Heart right ventricle (tissue), 16 donors: ENCODE data around the gene MGLL. TPM values are rescaled to one million over a fixed set of nuclear protein-coding genes. Genes with fewer than 3 reads are reported as not detected.

Source experiments
- ATAC-seq, 8 donors: fragments of 200-7000 bp; cut with Tn5 transposase; one replicate each; pipeline ENCODE4 v1.9.1; 2020; ENCODE audit warnings: mild to moderate bottlenecking in 8 of 8, moderate library complexity in 8 of 8, moderate number of reproducible peaks in 1 of 8
- DNase-seq, 2 donors: peaks; one replicate each; pipeline ENCODE4 v3.0.0-alpha.2; 2020
- H3K27ac ChIP-seq, 10 donors: fragments of 200-600 bp; sonication (generic) in 2 of 10; one replicate each; pipeline versions ENCODE4 v1.5.0 to v1.8.0; 2020 to 2022; ENCODE audit warnings: mild to moderate bottlenecking in 3 of 10
- H3K27me3 ChIP-seq, 7 donors: fragments of 200-600 bp; one replicate each; pipeline ENCODE4 v1.8.0; 2021 to 2022; ENCODE audit warnings: mild to moderate bottlenecking in 2 of 7
- H3K36me3 ChIP-seq, 9 donors: fragments of 200-600 bp; sonication (generic) in 1 of 9; one replicate each; pipeline versions ENCODE4 v1.5.0 to v1.8.0; 2020 to 2022; ENCODE audit warnings: mild to moderate bottlenecking in 2 of 9
- H3K4me1 ChIP-seq, 9 donors: fragments of 200-600 bp; sonication (generic) in 1 of 9; one replicate each; pipeline versions ENCODE4 v1.5.0 to v1.8.0; 2020 to 2022; ENCODE audit warnings: mild to moderate bottlenecking in 4 of 9
- H3K4me3 ChIP-seq, 10 donors: fragments of 200-600 bp; sonication (generic) in 2 of 10; one replicate each; pipeline versions ENCODE4 v1.5.0 to v1.8.0; 2020 to 2022; ENCODE audit warnings: mild to moderate bottlenecking in 7 of 10, moderate library complexity in 2 of 10
- H3K9me3 ChIP-seq, 11 donors: fragments of 200-600 bp in 10 of 11; sonication (generic) in 2 of 11; one replicate each; pipeline versions ENCODE4 v1.5.0 to v1.8.0; 2013 to 2022; ENCODE audit warnings: mild to moderate bottlenecking in 2 of 11, control low read depth in 1 of 11, moderate library complexity in 1 of 11
- CTCF ChIP-seq, 9 donors: fragments of 200-600 bp; sonication (generic) in 2 of 9; IDR thresholded peaks; one replicate each; pipeline versions ENCODE4 v1.5.0 to v1.8.0; 2021 to 2022; ENCODE audit warnings: antibody characterized with exemption in 9 of 9, mild to moderate bottlenecking in 5 of 9, moderate library complexity in 1 of 9
- WGBS, 2 donors: extraction: QIAGEN DNeasy Blood & Tissue Kit; methylation state at CpG; one replicate each; pipeline ENCODE4 v1.1.7; 2013; ENCODE audit warnings: inconsistent platforms in 1 of 2; 5-methylcytosine and 5-hydroxymethylcytosine counted together
- intact Hi-C, 10 donors: fragments of 100-400 bp; cut with DNase I; formaldehyde crosslinking; loops; one replicate each; pipeline versions ENCODE4 v1.11.1 to v1.14.2; 2022
- polyA plus RNA-seq, 2 donors: library from polyadenylated mRNA; stranded (reverse); fragments of 200-250 nt; gene quantifications; one replicate each; pipeline ENCODE4 v1.2.3, GENCODE V29; 2013
- total RNA-seq, 10 donors: library from RNA; stranded (reverse); fragmentation: NEBNext Ultra II Directional in 3 of 10; extraction: Animal tissue kit (Norgen Biotek cat#: 25700) in 3 of 10; gene quantifications; one replicate each; pipeline versions ENCODE4 v1.2.1 to v1.2.4, GENCODE V29; 2021 to 2023
- donor health status: Arrhythmogenic right ventricular cardiomyopathy.
- donor health status: ischemic (EF 13 %, LVEDD 7.1; RV severe dilation, severe dysfunction).
- donor health status: healthy with polysubstance abuse.
- donor health status: DM: no; HTN: yes; CAD: no.
- donor health status: DM: no; HTN: no; CAD: no.
- donor health status: ischemic (EF 25% LVEDD 6.9; RV normal size, moderate dysfunction).
- donor health status: ischemic (EF 25% LVEDD 5.7; RV mildly dilated, moderate dysfunction).
- donor health status: healthy.
- donor health status: DM: yes; HTN: yes; CAD: no.
- donor health status: Ischemic cardiomyopathy.
- donor health status: ischemic (EF 35%, LVEDD 5.7; RV mildly dilated, moderate dysfunction).
- donor health status: nonischemic (EF 11% LVEDD 7.7; RV severe dilation, severe dysfunction).
- donor health status: DM: yes; HTN: yes; CAD: no.
- donor health status: PGD.
- donor health status: ischemic (EF 29% LVEDD 5.4; RV normal size, mild dysfunction).
- donor health status: nonischemic (EF 23%, LVEDD 6.1; RV moderate dilation, normal function).

Gene MGLL
- total and polyA plus RNA-seq, 12 donors, result 35.7 to 103 (median 65.2) TPM

- 40 to 42% methylated on average over 5 of the region's 5 CpGs for WGBS, 2 donors
- H3K9me3 ChIP-seq, result no peaks in the 10 kb centered on the region
- no peak for TF ChIP-seq CTCF (IDR thresholded peaks at IDR 0.05)
- peak overlapping the region in 4 of 10 donors; percentile 0 to 66 (median 7) for H3K4me3 ChIP-seq
- peaks cover 0 to 79% (median 10%) of the 10 kb centered on the region in 9 donors for H3K36me3 ChIP-seq
- peak overlapping the region; percentile 18 to 98 (median 80) for H3K27ac ChIP-seq
- no peaks in the 10 kb centered on the region for H3K27me3 ChIP-seq
- intact Hi-C loops, result loop anchor here in 4 of 10 donors (5.0 to 10.0 kb wide), 4 partner anchors 53 to 120 kb away; no protein-coding TSS in a partner anchor
- peak; percentile 3 to 74 (median 48) for ATAC-seq
- H3K4me1 ChIP-seq, result peaks cover 29 to 91% (median 68%) of the 10 kb centered on the region in 9 donors
- DNase-seq, result no peak
These were observed 4.9 kb downstream of the MGLL start for GRCh38 chr3:127817406-127817841.

- peak; percentile 14 to 46 (median 30) for ATAC-seq
- Histone ChIP-seq H3K9me3 (no peaks in the 10 kb centered on the region), H3K27ac (peak overlapping the region; percentile 18 to 98 (median 80)), H3K36me3 (peaks cover 0 to 84% (median 15%) of the 10 kb centered on the region in 9 donors), H3K27me3 (no peaks in the 10 kb centered on the region), H3K4me3 (peak overlapping the region in 4 of 10 donors; percentile 10 to 66 (median 14)), H3K4me1 (peaks cover 29 to 96% (median 68%) of the 10 kb centered on the region in 9 donors)
- TF ChIP-seq CTCF (IDR thresholded peaks at IDR 0.05), result no peak
- no peak for DNase-seq
- intact Hi-C loops, result loop anchor here in 4 of 10 donors (5.0 to 10.0 kb wide), 4 partner anchors 52 to 120 kb away; no protein-coding TSS in a partner anchor
- 55 to 76% methylated on average over 11 of the region's 11 CpGs for WGBS, 2 donors
These were observed 5.4 kb downstream of the MGLL start for GRCh38 chr3:127816783-127817405.

GRCh38 chr3:127815641-127816605 lies 6.4 kb downstream of the MGLL start:
- H3K27me3 ChIP-seq, result no peaks in the 10 kb centered on the region
- H3K4me1 ChIP-seq, result peaks cover 29 to 99% (median 64%) of the 10 kb centered on the region in 9 donors
- 80 to 82% methylated on average over 23 of the region's 23 CpGs for WGBS, 2 donors
- TF ChIP-seq CTCF (IDR thresholded peaks at IDR 0.05), result no peak
- DNase-seq (no peak), ATAC-seq (peak in 3 of 8 donors; percentile 6 to 28 (median 10))
- intact Hi-C loops, result loop anchor here in 4 of 10 donors (5.0 to 10.0 kb wide), 4 partner anchors 51 to 119 kb away; no protein-coding TSS in a partner anchor
- peak overlapping the region in 9 of 10 donors; percentile 46 to 98 (median 95) for H3K27ac ChIP-seq
- H3K36me3 ChIP-seq, result peaks cover 0 to 94% (median 23%) of the 10 kb centered on the region in 9 donors
- peak overlapping the region in 4 of 10 donors; percentile 10 to 66 (median 14) for H3K4me3 ChIP-seq
- H3K9me3 ChIP-seq, result no peaks in the 10 kb centered on the region

GRCh38 chr3:127815001-127815400 lies 7.3 kb downstream of the MGLL start:
- ATAC-seq (no peak), DNase-seq (no peak)
- 60 to 75% methylated on average over 7 of the region's 7 CpGs for WGBS, 2 donors
- Histone ChIP-seq H3K4me1 (peaks cover 29 to 99% (median 64%) of the 10 kb centered on the region in 9 donors), H3K36me3 (peaks cover 0 to 98% (median 30%) of the 10 kb centered on the region in 9 donors), H3K4me3 (peak overlapping the region in 1 of 10 donors; percentile 66), H3K27ac (peak overlapping the region in 7 of 10 donors; percentile 7 to 98 (median 62)), H3K9me3 (no peaks in the 10 kb centered on the region), H3K27me3 (no peaks in the 10 kb centered on the region)
- TF ChIP-seq CTCF (IDR thresholded peaks at IDR 0.05), result no peak
- intact Hi-C loops, result loop anchor here in 4 of 10 donors (5.0 to 10.0 kb wide), 4 partner anchors 50 to 118 kb away; no protein-coding TSS in a partner anchor
